ENCODE measurements around the gene MACROD2.

The MACROD2 gene

DNA sequence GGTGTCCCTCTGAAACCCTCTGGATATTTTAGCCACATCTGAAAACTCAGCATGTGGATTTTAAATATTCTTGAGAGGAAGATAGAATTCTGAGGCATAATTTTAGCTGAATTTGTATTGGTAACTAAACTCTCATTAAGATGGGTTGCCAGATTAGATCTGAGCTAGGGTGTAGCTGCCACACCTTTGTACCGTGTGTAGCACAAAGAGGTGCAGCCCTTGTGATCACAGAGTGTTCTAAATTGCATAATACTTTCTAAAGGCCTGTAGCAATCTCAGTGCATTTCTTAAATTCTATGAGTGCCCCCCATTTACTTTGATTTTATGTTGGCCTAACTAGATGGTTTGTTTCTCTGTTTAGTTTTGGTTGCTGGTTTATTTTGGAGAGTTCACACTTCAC lies 289.1 kb downstream of the MACROD2 start:
- no peak for DNase-seq

- DNase-seq, result no peak
Observed at GRCh38 chr20:14288341-14289330, 293.3 kb downstream of the MACROD2 start.

DNA sequence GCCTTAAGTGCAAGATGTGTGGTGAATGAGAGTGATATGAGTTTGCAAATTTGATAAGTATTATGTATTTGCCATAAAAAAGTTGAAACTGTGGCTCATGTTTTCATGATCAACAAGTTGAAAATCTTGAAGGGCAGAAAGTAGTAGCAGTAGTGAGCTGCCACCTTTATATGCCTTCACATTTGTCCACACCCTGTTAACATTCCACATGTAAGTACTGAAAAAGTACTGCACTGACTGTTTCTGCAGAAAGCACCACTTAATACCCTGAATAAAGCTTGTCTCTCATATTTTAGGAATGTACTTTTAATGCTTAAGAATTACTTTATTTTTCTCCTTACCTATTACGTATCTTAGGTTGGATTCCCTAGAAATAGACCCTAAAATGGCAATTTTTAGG lies 296.2 kb downstream of the MACROD2 start:
- DNase-seq, result no peak

DNA sequence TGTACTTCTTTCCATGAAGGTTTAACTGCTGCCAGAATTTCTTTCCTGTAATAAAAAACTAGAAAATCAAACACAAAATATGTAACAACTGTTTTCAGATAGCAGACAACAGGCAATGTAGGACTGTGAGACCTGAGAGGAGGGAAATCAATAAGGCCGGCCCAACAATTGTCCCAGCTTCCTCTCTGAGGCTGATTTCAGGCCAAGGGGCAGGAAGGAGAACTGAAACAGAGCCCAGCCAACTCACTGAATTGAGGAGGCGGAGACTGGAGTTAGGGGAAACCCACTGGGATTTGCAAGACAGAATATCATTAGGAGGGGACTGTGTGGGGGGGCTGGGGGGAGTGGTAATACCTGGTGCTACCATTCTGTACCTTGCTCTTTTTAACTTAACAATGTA lies 299.9 kb downstream of the MACROD2 start:
- no peak for DNase-seq

- no peak for DNase-seq
Observed at GRCh38 chr20:14295770-14296309, 300.5 kb downstream of the MACROD2 start.

DNA sequence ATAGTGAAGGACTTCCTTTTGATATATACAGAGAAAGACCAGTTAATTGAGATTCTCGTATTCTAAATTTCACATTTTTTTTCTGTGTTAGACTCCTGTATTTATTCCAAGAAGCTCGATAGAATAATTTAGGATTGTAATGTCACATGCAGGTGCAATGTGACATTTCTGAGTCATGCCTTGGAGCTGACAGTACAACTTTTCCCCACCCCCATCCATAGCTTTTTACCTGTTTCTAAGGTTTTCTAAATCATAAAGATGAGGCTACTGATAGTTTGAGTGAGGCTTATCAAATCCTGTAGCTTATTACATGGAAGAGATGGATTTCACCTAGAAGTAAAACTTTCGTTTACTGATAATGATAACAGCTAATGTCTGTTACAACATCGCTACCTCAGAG lies 304.5 kb downstream of the MACROD2 start:
- no peak for DNase-seq

DNA sequence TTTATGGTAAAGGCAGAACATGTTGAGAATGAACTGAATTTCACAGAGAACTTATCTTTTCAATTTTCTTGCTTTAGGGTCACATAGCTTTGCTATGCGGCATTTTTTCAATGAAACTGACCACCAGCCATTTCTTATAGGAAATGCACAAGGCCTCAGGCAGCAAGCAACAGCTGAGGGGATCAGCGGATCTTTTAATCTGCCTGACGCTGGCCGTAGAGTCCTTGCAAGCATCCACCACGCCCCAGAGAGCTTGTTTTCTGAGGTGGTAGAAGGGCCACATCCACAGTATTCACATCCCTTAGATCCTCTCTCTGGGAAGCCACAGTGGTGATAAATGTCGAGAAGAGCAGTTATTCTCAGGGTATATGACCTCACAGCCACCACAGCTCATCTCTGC lies 307.8 kb downstream of the MACROD2 start:
- no peak for DNase-seq

GRCh38 chr20:14303651-14304050 lies 308.3 kb downstream of the MACROD2 start:
- DNase-seq, result no peak

DNA sequence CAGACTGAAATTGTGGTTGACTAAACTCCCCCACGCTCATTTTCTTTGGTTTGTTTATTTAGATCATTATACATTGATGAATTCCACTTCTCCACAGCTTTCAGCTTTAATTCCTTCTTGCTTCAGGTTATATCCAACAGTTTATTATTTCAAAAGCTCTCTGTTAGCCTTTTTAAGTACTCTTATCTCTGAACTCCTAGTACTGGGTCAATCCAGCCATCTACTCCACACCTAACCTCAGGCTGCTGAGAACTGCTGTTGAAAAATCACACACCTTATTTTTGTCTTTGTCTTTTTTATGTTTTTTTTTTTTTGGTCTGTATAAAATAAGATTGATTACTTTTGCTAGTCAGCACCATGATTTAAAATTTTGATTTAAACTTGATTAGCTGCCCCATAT lies 309.2 kb downstream of the MACROD2 start:
- DNase-seq, result no peak

GRCh38 chr20:14307956-14308355 lies 312.6 kb downstream of the MACROD2 start:
- no peak for DNase-seq

DNA sequence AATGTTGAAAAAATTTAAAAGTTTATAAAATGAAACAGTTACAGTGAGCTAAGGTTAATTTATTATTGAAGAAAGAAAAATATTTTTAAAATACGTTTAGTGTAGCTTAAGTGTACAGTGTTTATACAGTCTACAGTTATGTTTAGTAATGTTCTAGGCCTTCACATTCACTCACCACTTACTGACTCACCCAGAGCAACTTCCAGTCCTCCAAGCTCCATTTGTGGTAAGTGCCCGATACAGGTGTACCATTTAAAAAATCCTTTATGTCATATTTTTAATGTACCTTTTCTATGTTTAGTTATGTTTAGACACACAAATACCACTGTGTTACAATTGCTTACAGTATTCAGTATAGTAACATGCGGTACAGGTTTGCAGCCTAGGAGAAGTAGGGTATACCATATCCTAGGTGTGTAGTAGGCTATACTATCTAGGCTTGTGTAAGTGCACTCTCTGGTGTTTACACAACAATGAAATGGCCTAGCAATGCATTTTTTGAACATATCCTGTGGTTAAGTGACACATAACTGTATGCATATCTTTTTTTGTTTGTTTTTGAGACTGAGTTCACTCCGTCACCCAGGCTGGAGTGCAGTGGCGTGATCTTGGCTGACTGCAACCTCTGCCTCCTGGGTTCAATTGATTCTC lies 315.8 kb downstream of the MACROD2 start:
- no peak for DNase-seq

DNA sequence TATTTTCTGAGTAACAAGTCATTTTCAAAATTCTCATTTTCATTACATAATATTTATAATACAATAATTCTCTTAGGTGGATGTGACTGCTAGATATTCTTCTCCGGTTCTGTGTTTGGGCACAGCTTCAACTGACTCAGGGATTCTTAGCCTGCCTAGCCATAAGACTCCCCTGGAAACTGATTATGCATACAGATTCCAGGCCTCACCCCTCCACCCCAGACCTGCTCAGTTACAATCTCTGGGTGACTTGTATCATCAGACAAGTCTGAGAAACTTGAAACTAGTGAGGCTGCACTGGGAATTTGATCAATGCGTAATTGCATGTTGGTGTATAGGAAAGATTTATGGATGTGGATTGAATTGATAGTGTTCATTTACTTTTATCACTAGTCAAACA lies 316.7 kb downstream of the MACROD2 start:
- DNase-seq, result no peak

GRCh38 chr20:14313341-14314020 lies 318.2 kb downstream of the MACROD2 start:
- no peak for DNase-seq

- no peak for DNase-seq
Observed at GRCh38 chr20:14319704-14320103, 324.4 kb downstream of the MACROD2 start.

GRCh38 chr20:14331646-14332045 lies 336.3 kb downstream of the MACROD2 start:
- DNase-seq, result no peak

- DNase-seq, result no peak
Observed at GRCh38 chr20:14332866-14333265, 337.6 kb downstream of the MACROD2 start.

DNA sequence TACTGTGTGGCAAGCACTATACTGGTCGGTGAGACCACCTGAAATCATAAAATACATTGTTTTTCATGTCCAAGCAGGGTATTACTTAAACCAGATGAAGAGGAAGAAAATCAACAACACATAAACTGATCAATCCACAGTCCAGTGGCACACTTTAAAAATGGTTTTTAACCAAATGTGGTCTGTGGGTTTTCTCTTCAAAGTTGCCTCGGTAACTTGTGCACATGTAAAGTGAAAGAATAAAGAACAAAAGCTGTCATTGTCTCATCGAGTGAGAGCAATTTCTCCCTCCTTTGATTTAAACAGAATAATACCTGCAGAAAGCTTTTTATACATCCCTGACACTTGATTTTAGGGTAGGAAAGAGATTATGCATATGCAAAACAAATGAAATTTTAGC lies 338.4 kb downstream of the MACROD2 start:
- DNase-seq, result no peak

DNA sequence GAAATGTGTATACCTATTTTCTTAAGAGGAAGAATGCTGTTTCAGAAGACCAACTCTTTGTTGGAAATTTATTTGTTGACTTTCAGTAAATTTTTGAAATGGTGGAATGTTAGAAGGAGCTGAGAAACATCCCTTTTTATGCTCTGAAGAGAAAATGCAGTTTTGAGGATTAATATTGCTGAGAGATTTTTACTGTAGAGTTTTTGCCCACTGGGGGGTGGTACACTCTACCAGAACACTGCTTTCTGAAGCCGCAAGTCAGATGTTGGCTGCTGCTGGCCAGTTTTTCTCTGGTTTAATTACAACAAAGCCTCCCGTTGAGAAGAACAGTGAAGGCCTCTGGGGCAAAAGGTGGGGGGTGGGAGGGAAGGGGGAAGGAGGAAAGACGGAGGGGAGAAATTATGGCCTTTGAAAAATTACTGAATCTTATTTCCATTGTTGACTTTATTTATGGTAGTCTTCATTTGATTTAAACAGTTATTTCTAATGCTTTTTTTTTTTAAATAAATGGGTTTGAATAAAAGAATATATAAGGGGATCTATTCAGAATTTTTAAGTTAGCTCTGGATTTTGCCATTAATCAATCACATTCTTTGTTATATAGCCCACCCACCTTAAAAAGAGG lies 339.1 kb downstream of the MACROD2 start:
- DNase-seq, result no peak

- DNase-seq, result no peak
Observed at GRCh38 chr20:14335052-14335451, 339.7 kb downstream of the MACROD2 start.

DNA sequence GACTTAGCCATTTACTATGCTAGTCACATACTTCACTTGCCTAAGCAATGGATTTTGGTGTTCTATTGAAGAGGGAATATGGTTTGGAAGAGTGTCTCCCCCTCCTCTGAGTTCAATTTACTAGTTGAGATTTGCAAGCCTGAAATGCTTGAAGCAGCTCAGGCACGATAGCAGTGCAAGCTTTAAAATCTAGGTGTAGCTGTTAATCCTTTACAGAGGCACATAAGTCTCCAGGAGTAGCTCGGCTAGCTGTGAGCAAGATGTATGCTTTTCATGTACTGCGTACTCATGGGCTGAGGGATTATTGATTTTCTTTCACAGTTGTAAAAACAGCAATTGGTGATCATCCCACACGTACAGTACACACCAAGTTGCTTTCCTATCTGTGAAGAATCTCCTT lies 341.4 kb downstream of the MACROD2 start:
- DNase-seq, result no peak

- DNase-seq, result no peak
Observed at GRCh38 chr20:14337400-14338171, 342.3 kb downstream of the MACROD2 start, which contains the start of gene FLRT3. Gene FLRT3 (minus strand): TSS chr20:14337612. CDS start chr20:14327506, 10,106 bp downstream.

DNA sequence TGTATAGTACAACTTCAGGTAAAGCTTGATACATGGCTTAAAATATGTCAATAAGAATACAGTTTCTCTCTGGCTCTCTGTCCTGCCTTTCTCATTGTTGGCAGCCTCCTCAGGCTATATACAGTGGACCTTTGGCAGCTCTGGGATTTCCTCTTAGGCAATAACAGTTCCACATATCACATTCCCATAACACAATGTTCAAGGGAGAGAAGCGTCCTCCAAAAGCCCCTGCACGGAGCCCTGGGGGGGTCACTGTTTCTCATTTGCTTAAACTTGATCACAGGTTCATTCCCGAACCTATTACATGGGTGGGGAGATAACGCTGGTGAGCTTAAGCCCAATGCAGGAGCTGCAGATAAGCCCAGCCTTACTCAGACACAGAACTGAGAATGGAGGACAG lies 346.5 kb downstream of the MACROD2 start:
- DNase-seq, result no peak

Data from activated effector memory CD4-positive, alpha-beta T cell treated with anti-CD3 and anti-CD28 coated beads, Interleukin-2, amount 50 U/mL, for 16 hours (primary cell).